SK-N-SH treated with all-trans-retinoic acid at 6 μM for 48 hours (cell line): ENCODE results near the gene EDEM2.
"Not testable (repeated sequence)": the region's sequence is repeated elsewhere in the genome, so short reads cannot be mapped to it uniquely, and the experiment has no call there.

ENCODE experiments used
- ARNTL ChIP-seq: fragments of 450-650 bp; formaldehyde crosslinking; IDR thresholded peaks from 2 replicates; pipeline ENCODE4 v1.5.0; 2020; ENCODE audit warnings: low read depth, mild to moderate bottlenecking, moderate library complexity, borderline replicate concordance
- BACH2 ChIP-seq: fragments of 250-450 bp; sonication (Bioruptor Pico); IDR thresholded peaks from 2 replicates; pipeline ENCODE4 v1.9.0; 2021; ENCODE audit warnings: mild to moderate bottlenecking, borderline replicate concordance
- GLIS3 ChIP-seq: fragments of 250-450 bp; sonication (Bioruptor Pico); IDR thresholded peaks from 2 replicates; pipeline ENCODE4 v1.5.0; 2020; ENCODE audit warnings: mild to moderate bottlenecking, moderate library complexity
- OSR1 ChIP-seq: fragments of 250-450 bp; sonication (Bioruptor Pico); IDR thresholded peaks from 2 replicates; pipeline ENCODE4 v1.8.0; 2022; ENCODE audit warnings: moderate library complexity, mild to moderate bottlenecking, inconsistent platforms
- RARB ChIP-seq: fragments of 250-450 bp; sonication (Bioruptor Pico); IDR thresholded peaks from 2 replicates; pipeline ENCODE4 v1.8.0; 2021; ENCODE audit warnings: mild to moderate bottlenecking, moderate library complexity
- ZC3H10 ChIP-seq: fragments of 250-450 bp; sonication (Bioruptor Pico); IDR thresholded peaks from 2 replicates; pipeline ENCODE4 v1.5.1; 2021; ENCODE audit warnings: mild to moderate bottlenecking, moderate library complexity
- ZFP3 ChIP-seq: fragments of 250-450 bp; sonication (Bioruptor Pico); IDR thresholded peaks from 2 replicates; pipeline ENCODE4 v1.5.0; 2020; ENCODE audit warnings: mild to moderate bottlenecking, moderate library complexity
- ZNF565 ChIP-seq: fragments of 450-650 bp; formaldehyde crosslinking; conservative IDR thresholded peaks from 2 replicates; pipeline ENCODE4 v1.5.0; 2020; ENCODE audit warnings: low read depth, mild to moderate bottlenecking, moderate library complexity
- ZNF70 ChIP-seq: fragments of 450-650 bp; formaldehyde crosslinking; IDR thresholded peaks from 2 replicates; pipeline ENCODE4 v1.5.0; 2020; ENCODE audit warnings: mild to moderate bottlenecking, moderate library complexity
- ZNF8 ChIP-seq: fragments of 450-650 bp; formaldehyde crosslinking; IDR thresholded peaks from 2 replicates; pipeline ENCODE4 v1.5.0; 2020; ENCODE audit warnings: mild to moderate bottlenecking, moderate library complexity
- TF ChIP-seq, protein P1 (sequence below): fragments of 250-450 bp; sonication (Bioruptor Pico); IDR thresholded peaks from 2 replicates; pipeline ENCODE4 v1.5.1; 2021; ENCODE audit warnings: mild to moderate bottlenecking, moderate library complexity
- TF ChIP-seq, protein P2 (sequence below): fragments of 250-450 bp; sonication (Bioruptor Pico); IDR thresholded peaks from 2 replicates; pipeline ENCODE4 v1.8.0; 2020; ENCODE audit warnings: mild to moderate bottlenecking, moderate library complexity, borderline replicate concordance

DNA sequence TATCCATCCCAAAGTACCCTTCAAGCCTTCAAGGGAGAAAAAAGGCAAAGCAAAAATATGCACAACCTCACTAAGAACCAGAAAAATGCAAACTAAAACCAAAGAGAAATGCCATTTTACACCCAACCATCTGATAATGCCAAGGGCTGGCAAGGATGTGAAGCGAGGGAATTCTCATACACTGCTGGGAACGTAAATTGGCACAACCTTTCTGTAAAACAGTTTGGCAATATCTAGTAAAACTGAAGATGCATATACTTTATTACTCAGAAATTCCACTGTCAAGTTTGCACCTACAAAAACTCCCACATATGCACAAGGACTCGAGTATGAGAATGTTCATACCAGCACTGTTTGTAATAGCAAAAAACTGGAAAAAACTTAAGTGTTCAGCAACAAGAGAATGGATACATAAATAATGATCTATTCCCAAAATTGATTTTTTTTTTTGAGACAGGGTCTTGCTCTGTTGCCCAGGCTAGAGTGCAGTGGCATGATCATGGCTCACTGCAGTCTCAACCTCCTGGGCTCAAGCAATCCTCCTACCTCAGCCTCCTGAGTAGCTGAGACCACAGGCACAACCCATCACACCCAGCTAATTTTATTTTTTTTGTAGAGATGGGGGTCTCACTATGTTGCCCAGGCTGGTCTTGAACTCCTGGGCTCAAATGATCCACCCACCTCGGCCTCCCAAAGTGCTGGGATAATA is 21.7 kb upstream of the EDEM2 start:
- TF ChIP-seq OSR1; BACH2 (CRISPR knock-in tag); ARNTL; ZNF565 (CRISPR knock-in tag); GLIS3 (CRISPR knock-in tag); RARB (CRISPR knock-in tag); ZNF8; ZNF70 (CRISPR knock-in tag); ZFP3 (CRISPR knock-in tag); ZC3H10: not testable (repeated sequence)
- TF ChIP-seq, protein P1, sequence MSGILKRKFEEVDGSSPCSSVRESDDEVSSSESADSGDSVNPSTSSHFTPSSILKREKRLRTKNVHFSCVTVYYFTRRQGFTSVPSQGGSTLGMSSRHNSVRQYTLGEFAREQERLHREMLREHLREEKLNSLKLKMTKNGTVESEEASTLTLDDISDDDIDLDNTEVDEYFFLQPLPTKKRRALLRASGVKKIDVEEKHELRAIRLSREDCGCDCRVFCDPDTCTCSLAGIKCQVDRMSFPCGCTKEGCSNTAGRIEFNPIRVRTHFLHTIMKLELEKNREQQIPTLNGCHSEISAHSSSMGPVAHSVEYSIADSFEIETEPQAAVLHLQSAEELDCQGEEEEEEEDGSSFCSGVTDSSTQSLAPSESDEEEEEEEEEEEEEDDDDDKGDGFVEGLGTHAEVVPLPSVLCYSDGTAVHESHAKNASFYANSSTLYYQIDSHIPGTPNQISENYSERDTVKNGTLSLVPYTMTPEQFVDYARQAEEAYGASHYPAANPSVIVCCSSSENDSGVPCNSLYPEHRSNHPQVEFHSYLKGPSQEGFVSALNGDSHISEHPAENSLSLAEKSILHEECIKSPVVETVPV (CRISPR knock-in tag) = not testable (repeated sequence)
- TF ChIP-seq, protein P2, sequence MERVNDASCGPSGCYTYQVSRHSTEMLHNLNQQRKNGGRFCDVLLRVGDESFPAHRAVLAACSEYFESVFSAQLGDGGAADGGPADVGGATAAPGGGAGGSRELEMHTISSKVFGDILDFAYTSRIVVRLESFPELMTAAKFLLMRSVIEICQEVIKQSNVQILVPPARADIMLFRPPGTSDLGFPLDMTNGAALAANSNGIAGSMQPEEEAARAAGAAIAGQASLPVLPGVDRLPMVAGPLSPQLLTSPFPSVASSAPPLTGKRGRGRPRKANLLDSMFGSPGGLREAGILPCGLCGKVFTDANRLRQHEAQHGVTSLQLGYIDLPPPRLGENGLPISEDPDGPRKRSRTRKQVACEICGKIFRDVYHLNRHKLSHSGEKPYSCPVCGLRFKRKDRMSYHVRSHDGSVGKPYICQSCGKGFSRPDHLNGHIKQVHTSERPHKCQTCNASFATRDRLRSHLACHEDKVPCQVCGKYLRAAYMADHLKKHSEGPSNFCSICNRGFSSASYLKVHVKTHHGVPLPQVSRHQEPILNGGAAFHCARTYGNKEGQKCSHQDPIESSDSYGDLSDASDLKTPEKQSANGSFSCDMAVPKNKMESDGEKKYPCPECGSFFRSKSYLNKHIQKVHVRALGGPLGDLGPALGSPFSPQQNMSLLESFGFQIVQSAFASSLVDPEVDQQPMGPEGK (CRISPR knock-in tag) = not testable (repeated sequence)
